Measurements from ENCODE around the gene TMEM179. TPM values are rescaled to one million over a fixed set of nuclear protein-coding genes. Genes with fewer than 3 reads are reported as not detected.

The TMEM179 gene
- total RNA-seq, 3 donors from 2014 or later: 0.64 to 8.4 (median 0.82) TPM

DNA sequence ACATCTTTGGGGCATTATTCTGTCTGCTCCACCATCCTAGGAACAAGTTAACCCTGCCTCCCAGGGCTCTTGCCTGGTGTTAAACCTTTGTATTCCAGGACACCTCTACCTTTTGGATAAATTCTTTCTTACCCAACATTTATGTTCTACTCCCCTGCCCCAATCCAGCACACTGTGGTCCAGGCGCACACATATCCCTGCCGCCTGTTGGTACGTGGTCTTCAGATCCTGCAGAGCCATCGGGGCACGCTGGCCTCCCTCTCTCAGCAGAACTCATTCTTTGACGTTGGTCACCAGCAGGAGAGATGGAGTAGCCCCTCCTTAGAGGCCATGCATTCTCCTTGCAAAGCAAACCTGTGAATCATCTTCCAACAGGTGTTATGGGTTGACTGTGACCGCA is 5.1 kb upstream of the TMEM179 start:
- H3K36me3 ChIP-seq (ENCODE audit: low read depth): no peaks in the 10 kb centered on the region
- intact Hi-C loops (cut with DNase I, micrococcal nuclease): no loop called here
- H3K4me3 ChIP-seq: no peak overlapping the region
- ATAC-seq: no peak
- no peaks in the 10 kb centered on the region for H3K9me3 ChIP-seq
- TF ChIP-seq, protein P1, sequence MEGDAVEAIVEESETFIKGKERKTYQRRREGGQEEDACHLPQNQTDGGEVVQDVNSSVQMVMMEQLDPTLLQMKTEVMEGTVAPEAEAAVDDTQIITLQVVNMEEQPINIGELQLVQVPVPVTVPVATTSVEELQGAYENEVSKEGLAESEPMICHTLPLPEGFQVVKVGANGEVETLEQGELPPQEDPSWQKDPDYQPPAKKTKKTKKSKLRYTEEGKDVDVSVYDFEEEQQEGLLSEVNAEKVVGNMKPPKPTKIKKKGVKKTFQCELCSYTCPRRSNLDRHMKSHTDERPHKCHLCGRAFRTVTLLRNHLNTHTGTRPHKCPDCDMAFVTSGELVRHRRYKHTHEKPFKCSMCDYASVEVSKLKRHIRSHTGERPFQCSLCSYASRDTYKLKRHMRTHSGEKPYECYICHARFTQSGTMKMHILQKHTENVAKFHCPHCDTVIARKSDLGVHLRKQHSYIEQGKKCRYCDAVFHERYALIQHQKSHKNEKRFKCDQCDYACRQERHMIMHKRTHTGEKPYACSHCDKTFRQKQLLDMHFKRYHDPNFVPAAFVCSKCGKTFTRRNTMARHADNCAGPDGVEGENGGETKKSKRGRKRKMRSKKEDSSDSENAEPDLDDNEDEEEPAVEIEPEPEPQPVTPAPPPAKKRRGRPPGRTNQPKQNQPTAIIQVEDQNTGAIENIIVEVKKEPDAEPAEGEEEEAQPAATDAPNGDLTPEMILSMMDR (IDR thresholded peaks at IDR 0.05): no peak
- H3K4me1 ChIP-seq (ENCODE audit: low read depth): no peaks in the 10 kb centered on the region
- no peak for DNase-seq

DNA sequence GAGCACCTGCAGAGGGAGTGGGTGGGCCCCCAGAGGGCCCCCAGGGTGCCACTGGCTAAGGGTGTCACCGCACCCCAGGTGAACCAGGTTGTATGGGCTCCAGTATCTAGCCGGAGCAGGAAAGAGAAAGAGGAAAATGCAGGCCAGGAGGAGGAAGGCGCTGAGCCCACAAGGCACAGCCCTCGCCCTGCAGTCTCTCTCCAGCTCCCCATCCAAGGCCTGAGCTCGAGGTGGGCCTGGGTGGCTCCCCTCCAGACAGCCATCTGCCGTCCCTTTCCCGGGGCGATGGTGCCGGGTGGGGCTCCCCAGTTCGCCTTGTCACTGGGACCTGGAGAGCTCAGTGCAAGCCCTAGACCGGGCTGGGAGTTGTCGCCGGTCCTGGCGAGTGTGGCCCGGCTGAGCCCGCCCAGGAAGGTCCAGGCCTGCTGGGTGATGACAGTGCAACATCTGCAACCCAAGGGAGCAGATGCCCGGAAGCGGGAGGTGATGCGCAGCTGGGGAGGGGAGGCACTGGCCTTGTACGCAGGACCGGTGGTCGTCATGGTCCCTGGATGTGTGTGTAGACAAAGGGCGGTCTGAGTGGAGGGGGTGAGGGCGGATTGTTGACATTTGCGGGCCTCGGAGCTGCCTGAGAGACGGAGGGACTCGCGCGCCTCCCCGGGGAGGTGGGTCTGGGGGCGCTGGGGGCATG is 716 bp downstream of the TMEM179 start:
- intact Hi-C loops (cut with DNase I, micrococcal nuclease): no loop called here
- Histone ChIP-seq H3K36me3 (ENCODE audit: low read depth) (no peaks in the 10 kb centered on the region), H3K9me3 (no peaks in the 10 kb centered on the region), H3K4me3 (no peak overlapping the region), H3K4me1 (ENCODE audit: low read depth) (peaks cover 3% of the 10 kb centered on the region)
- TF ChIP-seq, protein P1 (IDR thresholded peaks at IDR 0.05): no peak
- DNase-seq: no peak
- no peak for ATAC-seq

DNA sequence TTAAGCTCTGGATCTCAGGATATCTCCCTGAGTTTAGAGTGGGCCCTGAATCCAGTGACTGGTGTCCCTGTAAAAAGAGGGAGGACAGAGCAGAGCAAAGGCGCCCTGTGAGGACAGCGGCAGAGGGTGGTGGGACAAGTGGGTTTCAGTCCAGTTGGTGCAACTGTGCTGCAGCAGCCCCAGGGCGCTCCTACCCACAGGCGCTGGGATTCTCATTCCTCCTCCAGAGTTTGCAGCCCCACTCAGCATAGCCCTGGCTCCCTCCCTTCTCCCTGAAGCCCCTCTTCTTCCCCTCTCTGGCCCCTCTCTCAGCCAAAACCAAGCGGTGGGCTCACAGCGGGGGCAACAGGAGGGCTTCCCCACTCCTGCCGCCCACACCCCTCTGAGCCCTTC is 1.6 kb downstream of the TMEM179 start:
- Histone ChIP-seq H3K36me3 (ENCODE audit: low read depth) (no peaks in the 10 kb centered on the region), H3K4me1 (ENCODE audit: low read depth) (peaks cover 3% of the 10 kb centered on the region), H3K4me3 (no peak overlapping the region), H3K9me3 (no peaks in the 10 kb centered on the region)
- TF ChIP-seq, protein P1 (IDR thresholded peaks at IDR 0.05): no peak
- no peak for ATAC-seq
- no peak for DNase-seq
- intact Hi-C loops (cut with DNase I, micrococcal nuclease): no loop called here

DNA sequence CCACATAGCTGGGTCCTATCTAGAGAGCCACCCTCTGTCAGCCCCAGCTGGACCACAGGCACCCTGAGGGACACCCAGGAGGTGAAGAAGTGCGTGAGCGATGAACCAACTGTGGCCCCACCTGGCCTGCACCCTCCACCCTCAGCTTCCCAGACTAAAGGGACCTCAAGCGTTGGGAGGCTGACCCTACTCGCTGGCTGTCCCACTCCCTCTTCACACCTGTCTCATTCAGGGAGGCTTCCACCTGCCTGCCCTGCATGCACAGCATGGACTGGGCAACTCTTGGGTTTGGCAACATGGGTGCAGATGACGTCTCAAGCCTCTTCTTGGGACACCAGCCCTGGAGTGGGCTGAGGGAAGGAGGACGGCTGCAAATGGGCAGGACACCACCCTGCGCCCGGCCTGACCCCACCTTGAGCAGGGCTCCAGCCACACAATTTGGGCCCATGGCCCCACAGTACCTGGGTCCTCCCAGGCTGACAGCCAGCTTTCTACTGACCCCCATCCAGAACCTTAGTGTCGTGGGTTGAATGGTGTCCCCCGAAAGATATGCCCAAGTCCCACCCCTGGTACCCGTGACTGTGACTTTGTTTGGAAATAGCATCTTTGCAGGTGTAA is 2.1 kb downstream of the TMEM179 start:
- intact Hi-C loops (cut with DNase I, micrococcal nuclease): no loop called here
- Histone ChIP-seq H3K36me3 (ENCODE audit: low read depth) (no peaks in the 10 kb centered on the region), H3K4me1 (ENCODE audit: low read depth) (peaks cover 3% of the 10 kb centered on the region), H3K9me3 (no peaks in the 10 kb centered on the region), H3K4me3 (no peak overlapping the region)
- DNase-seq (no peak), ATAC-seq (no peak)
- TF ChIP-seq, protein P1 (IDR thresholded peaks at IDR 0.05): no peak

DNA sequence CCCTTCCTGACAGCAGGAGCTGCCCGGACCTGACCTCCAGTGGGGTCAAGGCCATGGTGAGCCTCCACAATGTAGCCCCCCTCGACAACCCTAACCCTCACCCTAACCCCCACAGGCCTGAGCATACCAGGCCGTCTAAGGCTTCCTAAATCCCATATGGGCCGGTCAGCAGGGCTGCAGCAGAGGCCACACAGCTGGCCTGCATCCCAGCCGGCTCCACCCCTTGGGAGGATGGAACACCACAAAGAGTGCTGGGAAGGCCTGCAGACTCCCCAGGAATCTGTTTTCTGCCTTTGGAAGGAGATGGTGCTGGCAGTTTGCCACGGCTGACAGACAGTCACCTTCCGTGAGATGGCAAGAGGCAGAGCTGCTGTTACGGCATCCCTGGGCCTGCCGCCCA is 2.8 kb downstream of the TMEM179 start:
- intact Hi-C loops (cut with DNase I, micrococcal nuclease): no loop called here
- DNase-seq (no peak), ATAC-seq (no peak)
- Histone ChIP-seq H3K36me3 (ENCODE audit: low read depth) (no peaks in the 10 kb centered on the region), H3K4me1 (ENCODE audit: low read depth) (peaks cover 3% of the 10 kb centered on the region), H3K9me3 (no peaks in the 10 kb centered on the region), H3K4me3 (no peak overlapping the region)
- TF ChIP-seq, protein P1 (IDR thresholded peaks at IDR 0.05): no peak

All from mucosa of descending colon (tissue), 3 donors.